Kidney epithelial cell (primary cell): ENCODE measurements around the gene B4GALT5. TPM values are rescaled to one million over a fixed set of nuclear protein-coding genes. Genes with fewer than 3 reads are reported as not detected.

Experiments
- DNase-seq: peaks from one replicate; pipeline ENCODE4 v3.0.0-alpha.2; 2010; ENCODE audit warnings: low read depth
- H3K27me3 ChIP-seq: 2 replicates; pipeline ENCODE4 v1.6.0; 2011; ENCODE audit warnings: low read length; ENCODE audit not compliant: control insufficient read depth, insufficient read depth
- H3K36me3 ChIP-seq: 2 replicates; pipeline ENCODE4 v1.5.1; 2011; ENCODE audit warnings: low read length; ENCODE audit not compliant: control insufficient read depth, insufficient read depth
- H3K4me3 ChIP-seq: 2 replicates; pipeline ENCODE4 v1.5.1; 2011; ENCODE audit warnings: low read depth, mild to moderate bottlenecking, control low read depth, low read length
- CTCF ChIP-seq: IDR thresholded peaks from 2 replicates; pipeline ENCODE4 v1.5.1; 2011; ENCODE audit warnings: mild to moderate bottlenecking, moderate library complexity, low read length, control low read depth, inconsistent platforms; ENCODE audit not compliant: insufficient read depth, poor library complexity, severe bottlenecking
- total RNA-seq: library from RNA; depleted of rRNA; stranded (reverse); fragments of >200 nt; gene quantifications from 2 replicates; pipeline ENCODE4 v1.2.3, GENCODE V29; 2015

Gene B4GALT5
- total RNA-seq, 1 donor from 2014 or later = 67.6 TPM

- no peak for TF ChIP-seq CTCF
- H3K4me3 ChIP-seq = no peak overlapping the region
- H3K27me3 ChIP-seq = no peaks in the 10 kb centered on the region
- peaks cover 2% of the 10 kb centered on the region for H3K36me3 ChIP-seq
- no peak for DNase-seq
Measured at GRCh38 chr20:49659056-49659455, 54.6 kb downstream of the B4GALT5 start.

GRCh38 chr20:49658508-49658907 lies 55.2 kb downstream of the B4GALT5 start:
- TF ChIP-seq CTCF = no peak
- no peak for DNase-seq
- H3K4me3 ChIP-seq = no peak overlapping the region

GRCh38 chr20:49657118-49657901 lies 56.4 kb downstream of the B4GALT5 start:
- DNase-seq = no peak
- no peak for TF ChIP-seq CTCF
- no peak overlapping the region for H3K4me3 ChIP-seq
- peaks cover 3% of the 10 kb centered on the region for H3K36me3 ChIP-seq
- no peaks in the 10 kb centered on the region for H3K27me3 ChIP-seq

More at GRCh38 chr20:49658508-49658907, 55.2 kb downstream of the B4GALT5 start:
- H3K27me3 ChIP-seq = no peaks in the 10 kb centered on the region
- H3K36me3 ChIP-seq = peaks cover 2% of the 10 kb centered on the region

- Histone ChIP-seq H3K4me3 (no peak overlapping the region), H3K36me3 (peaks cover 3% of the 10 kb centered on the region), H3K27me3 (no peaks in the 10 kb centered on the region)
- no peak for TF ChIP-seq CTCF
- no peak for DNase-seq
Measured at GRCh38 chr20:49656304-49656703, 57.4 kb downstream of the B4GALT5 start.

GRCh38 chr20:49653925-49654434 lies 59.7 kb downstream of the B4GALT5 start:
- H3K36me3 ChIP-seq = peaks cover 3% of the 10 kb centered on the region
- no peak overlapping the region for H3K4me3 ChIP-seq
- DNase-seq = no peak
- no peaks in the 10 kb centered on the region for H3K27me3 ChIP-seq
- no peak for TF ChIP-seq CTCF
